Left ventricle myocardium inferior (tissue), 1 donor: ENCODE data around the gene TAF7L. TPM values are rescaled to one million over a fixed set of nuclear protein-coding genes. Genes with fewer than 3 reads are reported as not detected.
"Not testable (repeated sequence)": the region's sequence is repeated elsewhere in the genome, so short reads cannot be mapped to it uniquely, and the experiment has no call there.

Experiments used
- DNase-seq: peaks from one replicate; pipeline ENCODE4 v3.0.0-alpha.2; 2020
- H3K27ac ChIP-seq: fragments of 200-600 bp; replicated peaks from 2 replicates; pipeline ENCODE4 v1.8.0; 2021
- H3K27me3 ChIP-seq: fragments of 200-600 bp; 2 replicates; pipeline ENCODE4 v1.8.0; 2021; ENCODE audit warnings: low read depth
- H3K36me3 ChIP-seq: fragments of 200-600 bp; 2 replicates; pipeline ENCODE4 v1.8.0; 2021
- H3K4me1 ChIP-seq: fragments of 200-600 bp; 2 replicates; pipeline ENCODE4 v1.8.0; 2021
- H3K4me3 ChIP-seq: fragments of 200-600 bp; 2 replicates; pipeline ENCODE4 v1.8.0; 2021; ENCODE audit warnings: mild to moderate bottlenecking, moderate library complexity
- H3K9me3 ChIP-seq: fragments of 200-600 bp; replicated peaks from 2 replicates; pipeline ENCODE4 v1.8.0; 2021
- intact Hi-C: fragments of 100-400 bp; cut with micrococcal nuclease; formaldehyde crosslinking; loops from one replicate; pipeline ENCODE4 v1.11.0; 2022
- long read RNA-seq: library from polyadenylated mRNA; unstranded; transcript quantifications from one replicate; pipeline ENCODE4 v2.0.0, GENCODE V29; 2021
- total RNA-seq: library from RNA; stranded (reverse); fragmentation: NEBNext Ultra II Directional; extraction: Animal tissue kit (Norgen Biotek cat#: 25700); gene quantifications from one replicate; pipeline ENCODE4 v1.2.1, GENCODE V29; 2021
- TF ChIP-seq, protein P1 (sequence below): fragments of 200-600 bp; IDR thresholded peaks from 2 replicates; pipeline ENCODE4 v1.8.0; 2021; ENCODE audit warnings: antibody characterized with exemption, mild to moderate bottlenecking, borderline replicate concordance
- donor health status: DM: no; HTN: yes; CAD: no; lungs with severe emphysema.

The TAF7L gene, protein sequence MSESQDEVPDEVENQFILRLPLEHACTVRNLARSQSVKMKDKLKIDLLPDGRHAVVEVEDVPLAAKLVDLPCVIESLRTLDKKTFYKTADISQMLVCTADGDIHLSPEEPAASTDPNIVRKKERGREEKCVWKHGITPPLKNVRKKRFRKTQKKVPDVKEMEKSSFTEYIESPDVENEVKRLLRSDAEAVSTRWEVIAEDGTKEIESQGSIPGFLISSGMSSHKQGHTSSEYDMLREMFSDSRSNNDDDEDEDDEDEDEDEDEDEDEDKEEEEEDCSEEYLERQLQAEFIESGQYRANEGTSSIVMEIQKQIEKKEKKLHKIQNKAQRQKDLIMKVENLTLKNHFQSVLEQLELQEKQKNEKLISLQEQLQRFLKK
- 0.08 TPM for total RNA-seq
- long read RNA-seq = 0 reads

DNA sequence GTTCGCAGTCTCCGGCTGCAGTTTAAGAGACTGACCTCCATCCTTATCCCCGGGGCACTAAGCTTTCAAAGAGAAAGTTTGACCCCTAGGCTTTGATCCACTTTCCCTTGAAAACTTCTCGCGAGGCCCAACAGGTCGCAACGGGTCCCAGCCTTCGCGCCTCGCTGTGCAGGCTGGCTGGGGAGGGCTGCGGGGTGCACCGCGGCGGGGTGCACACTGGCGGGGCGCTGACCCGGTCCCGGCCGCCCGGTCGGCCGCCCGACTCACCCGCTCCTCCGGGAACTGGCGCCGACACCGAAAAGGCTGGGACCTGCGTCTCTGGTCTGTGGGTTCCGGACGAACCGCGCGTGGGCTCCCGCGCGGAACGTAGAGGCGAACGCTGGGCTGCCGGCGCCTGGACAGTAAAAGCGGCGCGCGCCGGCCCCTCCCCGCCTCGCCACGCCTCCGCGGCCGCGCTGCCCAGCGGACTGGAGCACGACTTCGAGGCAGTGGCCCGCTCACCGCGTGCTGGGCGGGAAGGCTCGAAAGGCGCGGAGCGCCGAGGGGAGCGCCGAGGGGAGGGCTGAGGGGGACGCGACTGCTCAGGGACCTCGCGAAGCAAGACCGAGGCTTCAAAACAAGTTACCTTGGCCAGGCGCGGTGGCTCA lies at the start of gene TAF7L:
TAF7L (minus strand) TSS at position 378 of the 647 bp plus-strand sequence. CDS start 3,791 bp downstream, outside the sequence.
- H3K27ac ChIP-seq = no peak within 1 kb of the TSS
- TF ChIP-seq, protein P1, sequence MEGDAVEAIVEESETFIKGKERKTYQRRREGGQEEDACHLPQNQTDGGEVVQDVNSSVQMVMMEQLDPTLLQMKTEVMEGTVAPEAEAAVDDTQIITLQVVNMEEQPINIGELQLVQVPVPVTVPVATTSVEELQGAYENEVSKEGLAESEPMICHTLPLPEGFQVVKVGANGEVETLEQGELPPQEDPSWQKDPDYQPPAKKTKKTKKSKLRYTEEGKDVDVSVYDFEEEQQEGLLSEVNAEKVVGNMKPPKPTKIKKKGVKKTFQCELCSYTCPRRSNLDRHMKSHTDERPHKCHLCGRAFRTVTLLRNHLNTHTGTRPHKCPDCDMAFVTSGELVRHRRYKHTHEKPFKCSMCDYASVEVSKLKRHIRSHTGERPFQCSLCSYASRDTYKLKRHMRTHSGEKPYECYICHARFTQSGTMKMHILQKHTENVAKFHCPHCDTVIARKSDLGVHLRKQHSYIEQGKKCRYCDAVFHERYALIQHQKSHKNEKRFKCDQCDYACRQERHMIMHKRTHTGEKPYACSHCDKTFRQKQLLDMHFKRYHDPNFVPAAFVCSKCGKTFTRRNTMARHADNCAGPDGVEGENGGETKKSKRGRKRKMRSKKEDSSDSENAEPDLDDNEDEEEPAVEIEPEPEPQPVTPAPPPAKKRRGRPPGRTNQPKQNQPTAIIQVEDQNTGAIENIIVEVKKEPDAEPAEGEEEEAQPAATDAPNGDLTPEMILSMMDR = no peak
- no peaks in the 10 kb centered on the region for H3K36me3 ChIP-seq
- intact Hi-C loops = no loop called here
- DNase-seq = no peak
- peaks cover 16% of the 10 kb centered on the region for H3K27me3 ChIP-seq
- peak within 1 kb of the TSS; percentile 46 for H3K4me3 ChIP-seq
- no peaks in the 10 kb centered on the region for H3K4me1 ChIP-seq
- H3K9me3 ChIP-seq = no peaks in the 10 kb centered on the region

DNA sequence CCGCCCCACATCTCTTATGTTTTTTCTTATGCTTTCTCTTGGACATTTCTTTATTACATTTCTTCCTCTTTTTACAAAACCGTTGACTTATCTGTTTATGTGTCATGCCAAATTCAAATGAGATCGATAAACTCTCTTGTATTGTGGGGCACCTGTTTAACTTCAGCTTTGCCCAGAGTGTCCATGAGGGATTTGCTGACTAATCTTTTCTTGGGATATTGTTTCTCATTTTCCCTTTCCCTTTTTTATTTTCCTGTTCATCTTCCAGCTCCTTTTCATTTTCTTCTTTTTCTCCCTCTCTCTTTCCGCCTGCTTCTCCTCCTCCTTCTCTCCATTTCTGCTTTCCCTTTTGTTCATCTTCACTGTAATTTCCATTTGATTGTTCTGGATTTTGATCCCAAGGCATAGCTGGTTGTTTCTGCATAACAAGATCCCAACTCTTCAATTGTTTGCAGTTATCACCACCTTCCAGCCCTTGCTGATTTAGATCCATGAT lies 46.7 kb upstream of the TAF7L start:
- no peak overlapping the region for H3K27ac ChIP-seq
- H3K4me1 ChIP-seq = no peaks in the 10 kb centered on the region
- H3K36me3 ChIP-seq = no peaks in the 10 kb centered on the region
- no peaks in the 10 kb centered on the region for H3K27me3 ChIP-seq
- intact Hi-C loops = no loop called here
- H3K9me3 ChIP-seq = no peaks in the 10 kb centered on the region
- H3K4me3 ChIP-seq = no peak overlapping the region
- no peak for DNase-seq
- TF ChIP-seq, protein P1 = no peak

- H3K4me3 ChIP-seq, H3K27ac ChIP-seq, H3K9me3 ChIP-seq, intact Hi-C loops, H3K36me3 ChIP-seq, DNase-seq, H3K4me1 ChIP-seq, H3K27me3 ChIP-seq: not testable (repeated sequence)
Observed at GRCh38 chrX:101334310-101334709, 43.2 kb upstream of the TAF7L start.

DNA sequence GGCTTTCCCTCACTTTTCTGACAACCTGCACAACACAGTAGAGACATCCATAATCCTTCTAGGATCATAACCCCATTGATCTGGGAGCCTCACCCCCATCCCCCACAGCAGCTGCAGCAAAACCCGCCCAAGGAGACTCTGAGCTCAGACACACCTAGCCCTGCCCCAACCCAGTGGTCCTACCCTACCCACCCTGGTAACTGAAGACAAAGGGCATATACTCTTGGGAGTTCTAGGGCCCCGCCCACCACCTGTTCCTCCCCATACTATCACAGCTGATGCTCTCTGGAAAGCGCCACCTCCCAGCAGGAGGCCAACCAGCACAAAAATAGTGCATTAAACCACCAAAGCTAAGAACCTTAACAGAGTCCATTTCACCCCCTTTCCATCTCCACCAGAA lies 35.5 kb upstream of the TAF7L start:
- H3K9me3 ChIP-seq, H3K27ac ChIP-seq, intact Hi-C loops, H3K4me1 ChIP-seq, H3K36me3 ChIP-seq, H3K27me3 ChIP-seq, H3K4me3 ChIP-seq, DNase-seq: not testable (repeated sequence)

- intact Hi-C loops = no loop called here
- no peaks in the 10 kb centered on the region for H3K27me3 ChIP-seq
- no peak overlapping the region for H3K4me3 ChIP-seq
- no peak for DNase-seq
- H3K27ac ChIP-seq = no peak overlapping the region
- TF ChIP-seq, protein P1 = no peak
- H3K36me3 ChIP-seq = no peaks in the 10 kb centered on the region
- H3K4me1 ChIP-seq = no peaks in the 10 kb centered on the region
- H3K9me3 ChIP-seq = no peaks in the 10 kb centered on the region
Observed at GRCh38 chrX:101303790-101304189, 12.7 kb upstream of the TAF7L start.

DNA sequence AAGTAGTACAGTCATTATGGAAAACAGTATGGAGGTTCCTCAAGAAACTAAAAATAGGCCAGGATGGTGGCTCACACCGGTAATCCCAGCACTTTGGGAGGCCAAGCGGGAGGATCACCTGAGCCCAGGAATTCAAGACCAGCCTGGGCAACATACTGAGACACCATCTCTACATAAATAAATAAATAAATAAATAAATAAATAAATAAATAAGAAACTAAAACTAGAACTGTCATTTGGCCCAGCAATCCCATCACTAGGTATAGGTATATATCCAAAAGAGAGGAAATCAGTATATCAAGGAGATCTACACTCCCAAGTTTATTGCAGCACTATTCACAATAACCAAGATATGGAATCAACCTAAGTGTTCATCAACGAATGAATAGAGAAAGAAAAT lies 4.5 kb upstream of the TAF7L start:
- DNase-seq, H3K27ac ChIP-seq, H3K9me3 ChIP-seq, H3K4me3 ChIP-seq, intact Hi-C loops, H3K36me3 ChIP-seq, H3K4me1 ChIP-seq: not testable (repeated sequence)
- H3K27me3 ChIP-seq = peaks cover 13% of the 10 kb centered on the region

DNA sequence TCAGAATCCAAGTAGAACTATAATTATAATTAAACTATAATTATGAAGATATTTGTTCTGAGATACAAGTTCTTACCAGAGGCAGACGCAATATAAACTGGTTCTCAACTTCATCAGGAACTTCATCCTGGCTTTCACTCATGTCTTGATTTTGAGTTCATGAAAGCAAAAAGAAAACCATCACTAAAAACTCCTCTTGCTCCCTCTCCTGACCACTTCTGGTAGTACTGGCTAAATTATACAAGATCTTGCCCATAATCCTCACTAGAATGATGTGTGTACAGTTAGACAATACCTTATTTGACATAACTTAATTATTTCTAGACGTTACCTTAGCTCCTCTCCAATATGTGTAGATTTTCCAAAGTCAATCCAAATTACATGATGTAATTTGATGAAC lies 3.7 kb downstream of the TAF7L start:
- TF ChIP-seq, protein P1 = peak; percentile 62
- intact Hi-C loops = no loop called here
- DNase-seq = no peak
- no peak overlapping the region for H3K4me3 ChIP-seq
- no peaks in the 10 kb centered on the region for H3K4me1 ChIP-seq
- no peaks in the 10 kb centered on the region for H3K36me3 ChIP-seq
- no peaks in the 10 kb centered on the region for H3K9me3 ChIP-seq
- H3K27ac ChIP-seq = no peak overlapping the region
- H3K27me3 ChIP-seq = peaks cover 16% of the 10 kb centered on the region
